Measurements from ENCODE around the gene CAMK1. TPM values are rescaled to one million over a fixed set of nuclear protein-coding genes. Genes with fewer than 3 reads are reported as not detected.

The CAMK1 gene
- total RNA-seq, 1 experiment from 2014 or later: 44.1 TPM

- no peak for DNase-seq (ENCODE audit: low read depth)
These were observed 26.2 kb downstream of the CAMK1 start for GRCh38 chr3:9743548-9743947.

GRCh38 chr3:9742560-9742959, 27.2 kb downstream of the CAMK1 start:
- DNase-seq (ENCODE audit: low read depth): no peak

- no peak for DNase-seq (ENCODE audit: low read depth)
These were observed 30.6 kb downstream of the CAMK1 start for GRCh38 chr3:9739181-9739580.

GRCh38 chr3:9736831-9737230, 32.9 kb downstream of the CAMK1 start:
- no peak for DNase-seq (ENCODE audit: low read depth)

GRCh38 chr3:9732740-9733115, 37.0 kb downstream of the CAMK1 start:
- no peak for DNase-seq (ENCODE audit: low read depth)

GRCh38 chr3:9732080-9732739, 37.5 kb downstream of the CAMK1 start:
- DNase-seq (ENCODE audit: low read depth): no peak

GRCh38 chr3:9731206-9732079, 38.3 kb downstream of the CAMK1 start, which contains the start of gene BRPF1:
Gene BRPF1 (plus strand): TSS chr3:9731735. CDS start chr3:9734141, 2,406 bp downstream.
- peak; percentile 90 for DNase-seq (ENCODE audit: low read depth)

GRCh38 chr3:9730657-9731205, 39.0 kb downstream of the CAMK1 start:
- DNase-seq (ENCODE audit: low read depth): no peak

GRCh38 chr3:9729419-9729818, 40.3 kb downstream of the CAMK1 start:
- no peak for DNase-seq (ENCODE audit: low read depth)

- peak; percentile 37 for DNase-seq (ENCODE audit: low read depth)
These were observed 42.0 kb downstream of the CAMK1 start for GRCh38 chr3:9727743-9728142.

GRCh38 chr3:9727041-9727595, 42.6 kb downstream of the CAMK1 start:
- DNase-seq (ENCODE audit: low read depth): peak; percentile 41

GRCh38 chr3:9725775-9726515, 43.8 kb downstream of the CAMK1 start:
- no peak for DNase-seq (ENCODE audit: low read depth)

- DNase-seq (ENCODE audit: low read depth): no peak
These were observed 48.1 kb downstream of the CAMK1 start for GRCh38 chr3:9721700-9722060.

- DNase-seq (ENCODE audit: low read depth): no peak
These were observed 48.6 kb downstream of the CAMK1 start for GRCh38 chr3:9721015-9721699.

- DNase-seq (ENCODE audit: low read depth): no peak
These were observed 51.6 kb downstream of the CAMK1 start for GRCh38 chr3:9718118-9718517.

GRCh38 chr3:9717563-9717962, 52.2 kb downstream of the CAMK1 start:
- no peak for DNase-seq (ENCODE audit: low read depth)

GRCh38 chr3:9716801-9717555, 52.8 kb downstream of the CAMK1 start:
- no peak for DNase-seq (ENCODE audit: low read depth)

GRCh38 chr3:9715764-9716437, 53.8 kb downstream of the CAMK1 start:
- DNase-seq (ENCODE audit: low read depth): peak; percentile 91

- DNase-seq (ENCODE audit: low read depth): no peak
These were observed 54.6 kb downstream of the CAMK1 start for GRCh38 chr3:9715136-9715535.

Data from HT1080 (cell line).